Measurements from ENCODE around the gene NKAIN2.

The NKAIN2 gene

GRCh38 chr6:124371974-124372475 lies 568.4 kb downstream of the NKAIN2 start:
- Histone ChIP-seq H3K4me1 (ENCODE audit: control insufficient read depth, insufficient read depth, low read length) (peaks cover 7% of the 10 kb centered on the region; the same call in 1 of the 2 replicates), H3K36me3 (ENCODE audit: control insufficient read depth in 2 of 2, insufficient read depth in 1 of 2, low read length in 2 of 2) (no peaks in the 10 kb centered on the region), H3K4me3 (ENCODE audit: low read depth, low read length) (no peak overlapping the region), H3K27ac (ENCODE audit: extremely low read depth, low read depth, low read length) (no peak overlapping the region), H3K9me3 (ENCODE audit: control insufficient read depth, insufficient read depth, low read depth, low read length) (no peaks in the 10 kb centered on the region)
- POLR2A ChIA-PET: no interaction called here
- CTCF ChIA-PET: interaction anchor here (0.5 kb wide), 1 partner anchor 447 kb away, joined by 3 read pairs; no protein-coding TSS in a partner anchor
- TF ChIP-seq ZBTB7A (tag by site-specific recombination; IDR thresholded peaks at IDR 0.05; ENCODE audit: low read depth) (no peak), HOXA7 (CRISPR knock-in tag; IDR thresholded peaks at IDR 0.05; ENCODE audit: borderline replicate concordance) (no peak), HIC1 (tag by site-specific recombination; IDR thresholded peaks at IDR 0.05) (no peak), SP2 (tag by site-specific recombination; IDR thresholded peaks at IDR 0.05) (no peak)

- H3K9me3 ChIP-seq (ENCODE audit: control insufficient read depth, insufficient read depth, low read depth, low read length): no peaks in the 10 kb centered on the region
- peaks cover 7% of the 10 kb centered on the region; the same call in 1 of the 2 replicates for H3K4me1 ChIP-seq (ENCODE audit: control insufficient read depth, insufficient read depth, low read length)
- ChIA-PET CTCF (no interaction called here), POLR2A (no interaction called here)
- no peak overlapping the region for H3K27ac ChIP-seq (ENCODE audit: extremely low read depth, low read depth, low read length)
- TF ChIP-seq ZBTB48 (tag by site-specific recombination; IDR thresholded peaks at IDR 0.05): no peak
- TF ChIP-seq ZNF292 (tag by site-specific recombination; IDR thresholded peaks at IDR 0.05; ENCODE audit: borderline replicate concordance, low read depth): no peak
- peak; percentile 43; the same call in 1 of the 2 replicates for TF ChIP-seq ZBTB17 (tag by site-specific recombination; IDR thresholded peaks at IDR 0.05)
- no peaks in the 10 kb centered on the region for H3K36me3 ChIP-seq (ENCODE audit: control insufficient read depth in 2 of 2, insufficient read depth in 1 of 2, low read length in 2 of 2)
- no peak overlapping the region for H3K4me3 ChIP-seq (ENCODE audit: low read depth, low read length)
These were observed 569.7 kb downstream of the NKAIN2 start for GRCh38 chr6:124373386-124373785.

- CTCF ChIA-PET: interaction anchor here (0.6 to 1.9 kb wide), 4 partner anchors 10 to 587 kb away, joined by 3 to 6 read pairs (median 3); no protein-coding TSS in a partner anchor
- no peaks in the 10 kb centered on the region for H3K36me3 ChIP-seq (ENCODE audit: control insufficient read depth in 2 of 2, insufficient read depth in 1 of 2, low read length in 2 of 2)
- TF ChIP-seq ZNF830 (tag by site-specific recombination; IDR thresholded peaks at IDR 0.05; ENCODE audit: low read depth) (no peak), TCF7L2 (IDR thresholded peaks at IDR 0.05; ENCODE audit: borderline replicate concordance, low read depth, low read length) (no peak), ZNF501 (tag by site-specific recombination; IDR thresholded peaks at IDR 0.05) (no peak), SETDB1 (IDR thresholded peaks at IDR 0.05; ENCODE audit: insufficient read length, low read length) (peak; percentile 28), ZBTB44 (tag by site-specific recombination; IDR thresholded peaks at IDR 0.05) (no peak), KLF17 (tag by site-specific recombination; IDR thresholded peaks at IDR 0.05) (no peak), ZNF555 (tag by site-specific recombination; conservative IDR thresholded peaks at IDR 0.05) (peak; percentile 23; the same call in 1 of the 2 replicates), ZNF280D (tag by site-specific recombination; IDR thresholded peaks at IDR 0.05) (no peak), SP2 (tag by site-specific recombination; IDR thresholded peaks at IDR 0.05) (no peak), ZNF473 (tag by site-specific recombination; IDR thresholded peaks at IDR 0.05) (no peak), ZBTB1 (tag by site-specific recombination; IDR thresholded peaks at IDR 0.05) (no peak)
- H3K27ac ChIP-seq (ENCODE audit: extremely low read depth, low read depth, low read length): no peak overlapping the region
- no peaks in the 10 kb centered on the region for H3K4me1 ChIP-seq (ENCODE audit: control insufficient read depth, insufficient read depth, low read length)
- POLR2A ChIA-PET: no interaction called here
- no peak overlapping the region for H3K4me3 ChIP-seq (ENCODE audit: low read depth, low read length)
- H3K9me3 ChIP-seq (ENCODE audit: control insufficient read depth, insufficient read depth, low read depth, low read length): no peaks in the 10 kb centered on the region
These were observed 585.5 kb downstream of the NKAIN2 start for GRCh38 chr6:124389127-124389526.
